ENCODE results near the gene MAST4. TPM values are rescaled to one million over a fixed set of nuclear protein-coding genes. Genes with fewer than 3 reads are reported as not detected.
"Not testable (repeated sequence)": the region's sequence is repeated elsewhere in the genome, so short reads cannot be mapped to it uniquely, and the experiment has no call there.

The MAST4 gene
- total RNA-seq, 1 donor from 2014 or later: 19.1 TPM

DNA sequence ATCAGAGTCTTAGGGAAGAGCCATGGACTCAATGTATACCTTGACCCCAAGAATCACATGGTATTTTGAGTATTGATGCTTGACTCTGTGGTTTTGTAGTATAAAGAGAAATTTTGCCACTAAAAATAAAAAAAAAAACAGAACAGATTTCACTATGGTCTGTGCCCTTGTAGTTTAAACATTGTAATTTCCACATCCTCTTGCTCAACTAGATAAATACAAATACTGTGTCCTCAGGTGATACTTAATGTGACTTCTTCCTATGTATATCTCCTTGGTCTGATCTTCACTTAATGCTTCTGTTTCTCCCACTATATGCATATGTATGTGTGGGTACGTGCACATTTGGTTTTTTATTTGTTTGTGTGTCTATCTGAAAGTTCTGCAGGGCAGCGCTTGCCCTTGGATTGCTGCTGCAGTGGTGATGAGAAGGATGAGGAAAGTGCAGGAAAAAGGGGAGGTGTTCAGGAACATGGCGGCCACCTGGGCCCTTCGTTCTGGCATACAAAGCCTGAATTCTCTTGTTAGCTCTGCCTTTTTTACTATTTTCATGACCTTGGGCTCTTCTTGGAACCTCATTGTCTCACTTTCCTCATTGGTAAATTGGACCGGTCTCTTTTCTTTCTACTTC, 222.2 kb downstream of the MAST4 start:
- Histone ChIP-seq H3K4me3 (ENCODE audit: low read depth, low read length) (no peak overlapping the region), H3K36me3 (ENCODE audit: control insufficient read depth, insufficient read depth, low read length) (no peaks in the 10 kb centered on the region), H3K27me3 (ENCODE audit: control insufficient read depth, insufficient read depth, low read length) (no peaks in the 10 kb centered on the region)
- TF ChIP-seq, protein P1, sequence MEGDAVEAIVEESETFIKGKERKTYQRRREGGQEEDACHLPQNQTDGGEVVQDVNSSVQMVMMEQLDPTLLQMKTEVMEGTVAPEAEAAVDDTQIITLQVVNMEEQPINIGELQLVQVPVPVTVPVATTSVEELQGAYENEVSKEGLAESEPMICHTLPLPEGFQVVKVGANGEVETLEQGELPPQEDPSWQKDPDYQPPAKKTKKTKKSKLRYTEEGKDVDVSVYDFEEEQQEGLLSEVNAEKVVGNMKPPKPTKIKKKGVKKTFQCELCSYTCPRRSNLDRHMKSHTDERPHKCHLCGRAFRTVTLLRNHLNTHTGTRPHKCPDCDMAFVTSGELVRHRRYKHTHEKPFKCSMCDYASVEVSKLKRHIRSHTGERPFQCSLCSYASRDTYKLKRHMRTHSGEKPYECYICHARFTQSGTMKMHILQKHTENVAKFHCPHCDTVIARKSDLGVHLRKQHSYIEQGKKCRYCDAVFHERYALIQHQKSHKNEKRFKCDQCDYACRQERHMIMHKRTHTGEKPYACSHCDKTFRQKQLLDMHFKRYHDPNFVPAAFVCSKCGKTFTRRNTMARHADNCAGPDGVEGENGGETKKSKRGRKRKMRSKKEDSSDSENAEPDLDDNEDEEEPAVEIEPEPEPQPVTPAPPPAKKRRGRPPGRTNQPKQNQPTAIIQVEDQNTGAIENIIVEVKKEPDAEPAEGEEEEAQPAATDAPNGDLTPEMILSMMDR (IDR thresholded peaks at IDR 0.05; ENCODE audit: insufficient read depth, low read length, poor library complexity, severe bottlenecking): no peak
- DNase-seq (ENCODE audit: low read depth): no peak

- Histone ChIP-seq H3K4me3 (ENCODE audit: low read depth, low read length) (no peak overlapping the region), H3K36me3 (ENCODE audit: control insufficient read depth, insufficient read depth, low read length) (no peaks in the 10 kb centered on the region), H3K27me3 (ENCODE audit: control insufficient read depth, insufficient read depth, low read length) (no peaks in the 10 kb centered on the region)
- no peak for DNase-seq (ENCODE audit: low read depth)
- TF ChIP-seq, protein P1 (IDR thresholded peaks at IDR 0.05; ENCODE audit: insufficient read depth, low read length, poor library complexity, severe bottlenecking): no peak
These were observed 222.7 kb downstream of the MAST4 start for GRCh38 chr5:66818935-66819328.

DNA sequence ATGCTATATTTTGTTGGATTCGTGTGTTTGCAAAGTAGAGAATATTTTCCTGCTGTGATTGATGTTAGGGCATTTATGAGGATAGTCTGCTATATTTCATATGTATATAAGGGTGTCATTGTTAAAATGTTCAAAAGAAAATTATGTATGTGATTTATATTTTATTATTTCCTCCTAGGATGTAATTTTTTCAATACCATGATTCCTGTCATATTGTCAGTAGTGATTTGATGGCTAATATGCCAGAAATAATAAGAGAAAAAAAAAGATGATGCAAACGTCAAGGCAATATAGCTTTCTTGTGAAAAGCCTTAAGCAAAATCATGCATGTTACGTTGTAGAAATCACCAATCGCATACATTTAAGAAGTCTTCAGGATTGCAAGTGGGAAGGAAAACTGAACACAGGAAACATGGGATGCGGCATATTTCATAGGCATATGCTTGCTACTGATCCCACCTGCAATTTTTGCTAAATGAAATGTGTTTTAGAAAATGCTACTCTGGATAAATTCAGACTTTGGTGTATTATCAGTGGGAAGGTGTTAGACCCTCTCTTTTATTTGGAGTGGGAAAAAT, 224.5 kb downstream of the MAST4 start:
- Histone ChIP-seq H3K27me3 (ENCODE audit: control insufficient read depth, insufficient read depth, low read length) (no peaks in the 10 kb centered on the region), H3K4me3 (ENCODE audit: low read depth, low read length) (no peak overlapping the region), H3K36me3 (ENCODE audit: control insufficient read depth, insufficient read depth, low read length) (no peaks in the 10 kb centered on the region)
- TF ChIP-seq, protein P1 (IDR thresholded peaks at IDR 0.05; ENCODE audit: insufficient read depth, low read length, poor library complexity, severe bottlenecking): no peak
- DNase-seq (ENCODE audit: low read depth): no peak

DNA sequence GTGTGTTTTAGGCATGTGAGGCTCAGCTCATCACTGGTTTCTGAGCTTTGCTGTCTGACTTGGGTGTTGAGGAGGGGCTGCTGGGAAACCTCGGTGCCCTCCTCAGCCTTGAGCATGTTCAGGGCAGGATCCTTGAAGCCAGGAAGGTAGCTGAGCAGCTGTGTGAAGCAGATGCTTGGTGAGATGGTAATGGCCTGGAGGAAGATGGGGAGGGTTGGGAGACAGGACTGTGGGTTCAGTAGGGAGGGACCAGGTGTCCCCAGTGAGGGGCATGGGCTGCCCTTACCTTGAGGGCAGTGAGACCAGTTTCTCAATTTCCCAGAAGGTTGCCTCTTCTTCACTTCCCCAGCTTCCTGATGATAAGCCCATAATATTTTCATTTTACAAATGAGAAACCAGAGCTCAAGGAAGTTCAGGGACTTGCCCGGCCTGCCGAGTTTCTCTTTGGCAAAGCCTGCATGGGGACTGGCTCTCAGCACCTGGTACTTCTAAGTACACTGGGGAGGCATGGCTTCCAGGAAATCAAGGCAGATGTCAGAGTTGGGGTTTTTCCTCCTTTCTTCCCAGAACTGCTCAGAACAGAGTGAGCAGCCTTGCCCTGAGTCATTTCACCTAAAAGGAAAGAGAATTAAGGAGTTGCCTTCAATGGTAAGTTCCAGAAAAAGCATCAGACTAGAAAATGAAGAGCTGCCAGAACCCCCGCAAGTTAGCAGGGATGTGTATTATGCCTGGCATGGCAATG, 225.7 kb downstream of the MAST4 start:
- DNase-seq (ENCODE audit: low read depth): no peak
- Histone ChIP-seq H3K36me3 (ENCODE audit: control insufficient read depth, insufficient read depth, low read length) (no peaks in the 10 kb centered on the region), H3K4me3 (ENCODE audit: low read depth, low read length) (no peak overlapping the region), H3K27me3 (ENCODE audit: control insufficient read depth, insufficient read depth, low read length) (no peaks in the 10 kb centered on the region)
- TF ChIP-seq, protein P1 (IDR thresholded peaks at IDR 0.05; ENCODE audit: insufficient read depth, low read length, poor library complexity, severe bottlenecking): no peak

GRCh38 chr5:66822906-66823305, 226.7 kb downstream of the MAST4 start:
- DNase-seq (ENCODE audit: low read depth); H3K36me3 ChIP-seq (ENCODE audit: control insufficient read depth, insufficient read depth, low read length): not testable (repeated sequence)

GRCh38 chr5:66824476-66824875, 228.3 kb downstream of the MAST4 start:
- no peak for DNase-seq (ENCODE audit: low read depth)
- TF ChIP-seq, protein P1 (IDR thresholded peaks at IDR 0.05; ENCODE audit: insufficient read depth, low read length, poor library complexity, severe bottlenecking): no peak

More at GRCh38 chr5:66822906-66823305, 226.7 kb downstream of the MAST4 start:
- not testable (repeated sequence) for H3K27me3 ChIP-seq (ENCODE audit: control insufficient read depth, insufficient read depth, low read length); H3K4me3 ChIP-seq (ENCODE audit: low read depth, low read length)

More at GRCh38 chr5:66824476-66824875, 228.3 kb downstream of the MAST4 start:
- H3K4me3 ChIP-seq (ENCODE audit: low read depth, low read length): no peak overlapping the region
- no peaks in the 10 kb centered on the region for H3K27me3 ChIP-seq (ENCODE audit: control insufficient read depth, insufficient read depth, low read length)
- no peaks in the 10 kb centered on the region for H3K36me3 ChIP-seq (ENCODE audit: control insufficient read depth, insufficient read depth, low read length)

Data from kidney epithelial cell (primary cell).